Measurements from ENCODE around the gene NUMB. TPM values are rescaled to one million over a fixed set of nuclear protein-coding genes. Genes with fewer than 3 reads are reported as not detected.

Gene NUMB
- polyA plus RNA-seq, 1 donor from 2014 or later: 11.5 TPM

DNA sequence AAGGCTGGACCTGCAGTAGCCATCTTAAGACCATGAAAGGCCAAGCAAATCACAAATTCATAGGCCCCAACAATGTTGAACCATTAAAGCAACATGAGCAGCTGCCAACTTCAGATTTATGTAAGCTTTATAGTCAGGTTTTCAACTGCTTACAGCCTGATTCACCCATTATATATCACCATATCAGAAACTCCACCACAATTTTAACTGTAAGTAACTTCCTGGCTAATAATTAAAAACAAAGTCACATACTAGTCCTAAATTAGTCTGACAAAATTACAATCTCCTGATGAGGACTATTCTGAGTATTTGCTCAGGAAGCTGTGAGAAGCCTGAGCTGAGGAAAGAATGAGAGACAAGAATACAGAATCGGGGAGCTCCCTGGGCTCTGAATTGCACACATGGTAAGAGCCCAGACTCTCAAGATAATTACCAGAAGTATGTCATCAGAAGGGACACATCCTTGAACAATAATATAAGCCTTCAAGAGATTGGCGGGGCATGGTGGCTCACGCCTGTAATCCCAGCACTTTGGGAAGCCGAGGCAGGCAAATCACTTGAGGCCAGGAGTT is 55.1 kb downstream of the NUMB start:
- no peak overlapping the region for H3K9ac ChIP-seq (ENCODE audit: low read length)
- H3K4me2 ChIP-seq (ENCODE audit: low read length): no peak overlapping the region
- no peaks in the 10 kb centered on the region for H3K27me3 ChIP-seq (ENCODE audit: insufficient read depth, low read depth, low read length)
- no peaks in the 10 kb centered on the region for H3K9me2 ChIP-seq (ENCODE audit: insufficient read depth, low read length)
- H3K4me3 ChIP-seq (ENCODE audit: low read length): no peak overlapping the region
- no peaks in the 10 kb centered on the region for H3K36me3 ChIP-seq (ENCODE audit: insufficient read depth, low read length)
- no peaks in the 10 kb centered on the region for H4K20me1 ChIP-seq (ENCODE audit: insufficient read depth)
- TF ChIP-seq MXI1 (conservative IDR thresholded peaks at IDR 0.05; ENCODE audit: poor library complexity, severe bottlenecking) (no peak), CTCF (IDR thresholded peaks at IDR 0.05; ENCODE audit: poor library complexity, severe bottlenecking) (no peak), REST (IDR thresholded peaks at IDR 0.05; ENCODE audit: borderline replicate concordance) (no peak), TAF1 (IDR thresholded peaks at IDR 0.05; ENCODE audit: low read depth) (no peak), EZH2 (IDR thresholded peaks at IDR 0.05; ENCODE audit: borderline replicate concordance, insufficient read depth, low read length, poor library complexity, severe bottlenecking) (no peak), EP300 (conservative IDR thresholded peaks at IDR 0.05; ENCODE audit: poor library complexity, severe bottlenecking) (no peak), RAD21 (conservative IDR thresholded peaks at IDR 0.05) (no peak), SMC3 (conservative IDR thresholded peaks at IDR 0.05; ENCODE audit: poor library complexity) (no peak), POLR2AphosphoS5 (IDR thresholded peaks at IDR 0.05) (no peak)
- no peaks in the 10 kb centered on the region for H3K9me3 ChIP-seq (ENCODE audit: low read length)
- no peak overlapping the region for H2AFZ ChIP-seq (ENCODE audit: low read depth, low read length)
- H3K27ac ChIP-seq (ENCODE audit: low read length): no peak overlapping the region
- H3K79me2 ChIP-seq (replicated peaks; ENCODE audit: insufficient read depth, low read length): no peaks in the 10 kb centered on the region
- no peaks in the 10 kb centered on the region for H3F3A ChIP-seq (ENCODE audit: insufficient read depth, low read length, poor library complexity, severe bottlenecking)

- Histone ChIP-seq H3K9me2 (ENCODE audit: insufficient read depth, low read length) (no peaks in the 10 kb centered on the region), H3K27ac (ENCODE audit: low read length) (no peak overlapping the region), H3K4me3 (ENCODE audit: low read length) (no peak overlapping the region), H3K27me3 (ENCODE audit: insufficient read depth, low read depth, low read length) (no peaks in the 10 kb centered on the region), H3K36me3 (ENCODE audit: insufficient read depth, low read length) (no peaks in the 10 kb centered on the region), H2AFZ (ENCODE audit: low read depth, low read length) (no peak overlapping the region), H3K9ac (ENCODE audit: low read length) (no peak overlapping the region), H3F3A (ENCODE audit: insufficient read depth, low read length, poor library complexity, severe bottlenecking) (no peaks in the 10 kb centered on the region), H4K20me1 (ENCODE audit: insufficient read depth) (no peaks in the 10 kb centered on the region), H3K4me2 (ENCODE audit: low read length) (no peak overlapping the region), H3K79me2 (replicated peaks; ENCODE audit: insufficient read depth, low read length) (no peaks in the 10 kb centered on the region), H3K9me3 (ENCODE audit: low read length) (no peaks in the 10 kb centered on the region)
- TF ChIP-seq TAF1 (IDR thresholded peaks at IDR 0.05; ENCODE audit: low read depth): no peak
- TF ChIP-seq EP300 (conservative IDR thresholded peaks at IDR 0.05; ENCODE audit: poor library complexity, severe bottlenecking): no peak
- TF ChIP-seq RAD21 (conservative IDR thresholded peaks at IDR 0.05): no peak
- no peak for TF ChIP-seq POLR2AphosphoS5 (IDR thresholded peaks at IDR 0.05)
Measured at GRCh38 chr14:73402579-73402978, 55.8 kb downstream of the NUMB start.
